Measurements from ENCODE around the gene PLIN4. TPM values are rescaled to one million over a fixed set of nuclear protein-coding genes. Genes with fewer than 3 reads are reported as not detected.
"Not testable (repeated sequence)": the region's sequence is repeated elsewhere in the genome, so short reads cannot be mapped to it uniquely, and the experiment has no call there.

PLIN4 gene
- total and polyA plus RNA-seq, 2 donors from 2014 or later = 1.6 to 2.2 TPM

- no peaks in the 10 kb centered on the region for H3K36me3 ChIP-seq (ENCODE audit: control insufficient read depth in 2 of 3, insufficient read depth in 3 of 3, low read length in 3 of 3)
- TF ChIP-seq CTCF (IDR thresholded peaks at IDR 0.05; ENCODE audit: borderline replicate concordance, extremely low read depth, insufficient read depth) = no peak
- no peak overlapping the region for H3K27ac ChIP-seq (ENCODE audit: low read depth in 2 of 2, low read length in 2 of 2)
- DNase-seq (no peak), FAIRE-seq (no peak)
- no peaks in the 10 kb centered on the region for H3K9me3 ChIP-seq (ENCODE audit: control insufficient read depth in 2 of 3, insufficient read depth in 1 of 3, low read length in 3 of 3)
- no peak overlapping the region for H3K4me3 ChIP-seq (ENCODE audit: low read length in 3 of 3)
- intact Hi-C loops (cut with DNase I) = no loop called here
- no peak overlapping the region for H3K9ac ChIP-seq (ENCODE audit: low read length in 3 of 3)
- no peaks in the 10 kb centered on the region for H3K4me1 ChIP-seq (ENCODE audit: control insufficient read depth in 2 of 3, insufficient read depth in 2 of 3, low read depth in 1 of 3, low read length in 3 of 3)
- no peaks in the 10 kb centered on the region for H3K27me3 ChIP-seq (ENCODE audit: control insufficient read depth, insufficient read depth, low read length)
Observed at GRCh38 chr19:4531562-4532165, 13.4 kb upstream of the PLIN4 start.

- no peaks in the 10 kb centered on the region for H3K4me1 ChIP-seq (ENCODE audit: control insufficient read depth in 2 of 3, insufficient read depth in 2 of 3, low read depth in 1 of 3, low read length in 3 of 3)
- no peaks in the 10 kb centered on the region for H3K27me3 ChIP-seq (ENCODE audit: control insufficient read depth, insufficient read depth, low read length)
- TF ChIP-seq CTCF (IDR thresholded peaks at IDR 0.05; ENCODE audit: borderline replicate concordance, extremely low read depth, insufficient read depth) = no peak
- no peak overlapping the region for H3K27ac ChIP-seq (ENCODE audit: low read depth in 2 of 2, low read length in 2 of 2)
- no peak overlapping the region for H3K4me3 ChIP-seq (ENCODE audit: low read length in 3 of 3)
- H3K9me3 ChIP-seq (ENCODE audit: control insufficient read depth in 2 of 3, insufficient read depth in 1 of 3, low read length in 3 of 3) = no peaks in the 10 kb centered on the region
- no peak overlapping the region for H3K9ac ChIP-seq (ENCODE audit: low read length in 3 of 3)
- H3K36me3 ChIP-seq (ENCODE audit: control insufficient read depth in 2 of 3, insufficient read depth in 3 of 3, low read length in 3 of 3) = no peaks in the 10 kb centered on the region
- intact Hi-C loops (cut with DNase I) = no loop called here
- DNase-seq (no peak), FAIRE-seq (no peak)
Observed at GRCh38 chr19:4529924-4530522, 11.7 kb upstream of the PLIN4 start.

GRCh38 chr19:4528843-4529242 is 10.6 kb upstream of the PLIN4 start:
- H3K4me1 ChIP-seq (ENCODE audit: control insufficient read depth in 2 of 3, insufficient read depth in 2 of 3, low read depth in 1 of 3, low read length in 3 of 3) = no peaks in the 10 kb centered on the region
- no peak overlapping the region for H3K4me3 ChIP-seq (ENCODE audit: low read length in 3 of 3)
- DNase-seq (no peak), FAIRE-seq (no peak)
- no peaks in the 10 kb centered on the region for H3K9me3 ChIP-seq (ENCODE audit: control insufficient read depth in 2 of 3, insufficient read depth in 1 of 3, low read length in 3 of 3)
- H3K27ac ChIP-seq (ENCODE audit: low read depth in 2 of 2, low read length in 2 of 2) = no peak overlapping the region
- intact Hi-C loops (cut with DNase I) = no loop called here
- no peaks in the 10 kb centered on the region for H3K36me3 ChIP-seq (ENCODE audit: control insufficient read depth in 2 of 3, insufficient read depth in 3 of 3, low read length in 3 of 3)
- no peak overlapping the region for H3K9ac ChIP-seq (ENCODE audit: low read length in 3 of 3)
- no peaks in the 10 kb centered on the region for H3K27me3 ChIP-seq (ENCODE audit: control insufficient read depth, insufficient read depth, low read length)
- no peak for TF ChIP-seq CTCF (IDR thresholded peaks at IDR 0.05; ENCODE audit: borderline replicate concordance, extremely low read depth, insufficient read depth)

- H3K4me1 ChIP-seq (ENCODE audit: control insufficient read depth in 2 of 3, insufficient read depth in 2 of 3, low read depth in 1 of 3, low read length in 3 of 3); H3K9ac ChIP-seq (ENCODE audit: low read length in 3 of 3); intact Hi-C loops (cut with DNase I); H3K27me3 ChIP-seq (ENCODE audit: control insufficient read depth, insufficient read depth, low read length); H3K36me3 ChIP-seq (ENCODE audit: control insufficient read depth in 2 of 3, insufficient read depth in 3 of 3, low read length in 3 of 3); H3K27ac ChIP-seq (ENCODE audit: low read depth in 2 of 2, low read length in 2 of 2); DNase-seq; H3K9me3 ChIP-seq (ENCODE audit: control insufficient read depth in 2 of 3, insufficient read depth in 1 of 3, low read length in 3 of 3); FAIRE-seq; H3K4me3 ChIP-seq (ENCODE audit: low read length in 3 of 3): not testable (repeated sequence)
Observed at GRCh38 chr19:4527377-4527776, 9.1 kb upstream of the PLIN4 start.

Measured in kidney (tissue), 14 donors.